ENCODE data around the gene CTCF. TPM values are rescaled to one million over a fixed set of nuclear protein-coding genes. Genes with fewer than 3 reads are reported as not detected.

The CTCF gene
- total and polyA plus RNA-seq, 2 experiments from 2014 or later = 64.5 to 72.3 TPM

- TF ChIP-seq, protein P1, sequence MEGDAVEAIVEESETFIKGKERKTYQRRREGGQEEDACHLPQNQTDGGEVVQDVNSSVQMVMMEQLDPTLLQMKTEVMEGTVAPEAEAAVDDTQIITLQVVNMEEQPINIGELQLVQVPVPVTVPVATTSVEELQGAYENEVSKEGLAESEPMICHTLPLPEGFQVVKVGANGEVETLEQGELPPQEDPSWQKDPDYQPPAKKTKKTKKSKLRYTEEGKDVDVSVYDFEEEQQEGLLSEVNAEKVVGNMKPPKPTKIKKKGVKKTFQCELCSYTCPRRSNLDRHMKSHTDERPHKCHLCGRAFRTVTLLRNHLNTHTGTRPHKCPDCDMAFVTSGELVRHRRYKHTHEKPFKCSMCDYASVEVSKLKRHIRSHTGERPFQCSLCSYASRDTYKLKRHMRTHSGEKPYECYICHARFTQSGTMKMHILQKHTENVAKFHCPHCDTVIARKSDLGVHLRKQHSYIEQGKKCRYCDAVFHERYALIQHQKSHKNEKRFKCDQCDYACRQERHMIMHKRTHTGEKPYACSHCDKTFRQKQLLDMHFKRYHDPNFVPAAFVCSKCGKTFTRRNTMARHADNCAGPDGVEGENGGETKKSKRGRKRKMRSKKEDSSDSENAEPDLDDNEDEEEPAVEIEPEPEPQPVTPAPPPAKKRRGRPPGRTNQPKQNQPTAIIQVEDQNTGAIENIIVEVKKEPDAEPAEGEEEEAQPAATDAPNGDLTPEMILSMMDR (conservative IDR thresholded peaks at IDR 0.05; ENCODE audit: low read depth in 2 of 2) = no peak
- no peak for TF ChIP-seq EZH2phosphoT487 (IDR thresholded peaks at IDR 0.05; ENCODE audit: unreplicated experiment)
- TF ChIP-seq ZNF331 (CRISPR knock-in tag; IDR thresholded peaks at IDR 0.05; ENCODE audit: low read depth) = no peak
These were observed 31.4 kb downstream of the CTCF start (continued) for GRCh38 chr16:67593701-67594100.

DNA sequence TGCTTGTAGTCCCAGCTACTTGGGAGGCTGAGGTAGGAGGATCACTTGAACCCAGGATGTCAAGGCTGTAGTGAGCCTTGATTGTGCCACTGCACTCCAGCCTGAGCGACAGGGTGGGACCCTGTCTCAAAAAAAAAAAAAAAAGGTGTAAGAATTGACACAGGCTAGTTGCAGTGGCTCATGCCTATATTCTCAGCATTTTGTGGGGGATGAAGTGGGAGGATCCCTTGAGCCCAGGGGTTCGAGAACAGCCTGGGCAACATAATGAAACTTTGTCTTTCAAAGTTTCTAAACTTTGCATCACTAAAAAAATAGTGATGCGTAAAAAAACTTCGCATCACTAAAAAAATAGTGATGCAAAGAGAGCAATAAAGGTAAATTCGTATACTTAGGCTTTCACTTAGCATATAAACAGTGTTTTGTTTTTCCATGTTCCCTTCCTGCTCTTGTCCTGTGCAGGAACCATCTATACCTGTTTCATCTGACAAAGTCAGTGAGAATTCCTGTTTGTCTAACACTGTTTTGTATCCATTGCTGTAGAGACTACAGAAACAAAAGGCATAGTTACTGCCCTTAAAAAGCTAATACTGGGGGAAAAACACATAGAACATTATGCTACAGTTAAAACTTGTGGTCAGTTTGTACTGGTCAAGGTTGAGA, 32.1 kb downstream of the CTCF start:
- H3K27me3 ChIP-seq (ENCODE audit: insufficient read depth) = no peaks in the 10 kb centered on the region
- peak overlapping the region; percentile 91 for H3K27ac ChIP-seq (ENCODE audit: low read depth)
- peak; percentile 25 for DNase-seq (ENCODE audit: low spot score)
- Mint-ChIP-seq H3K4me3 (peak overlapping the region; percentile 59), H3K9me3 (no peaks in the 10 kb centered on the region), H3K27me3 (ENCODE audit: insufficient read depth, low read depth, poor library complexity) (peaks cover 5% of the 10 kb centered on the region), H3K4me1 (peaks cover 51% of the 10 kb centered on the region), H3K27ac (peak overlapping the region; percentile 84), H3K36me3 (ENCODE audit: low read depth) (peaks cover 16% of the 10 kb centered on the region; the same call in 2 of the 3 replicates)
- peak; percentile 32; the same call in 1 of the 2 replicates for TF ChIP-seq CREB1 (CRISPR knock-in tag; IDR thresholded peaks at IDR 0.05; ENCODE audit: low read depth)
- TF ChIP-seq NANOG (IDR thresholded peaks at IDR 0.05; ENCODE audit: borderline replicate concordance) = peak; percentile 76; the same call in 1 of the 2 replicates
- TF ChIP-seq POLR2AphosphoS5 (IDR thresholded peaks at IDR 0.05; ENCODE audit: low read depth) = no peak
- H3K79me2 ChIP-seq (replicated peaks; ENCODE audit: insufficient read depth) = peaks cover 62% of the 10 kb centered on the region
- peak overlapping the region; percentile 70 for H3K4me2 ChIP-seq
- peak; percentile 59 for ATAC-seq
- peak overlapping the region; percentile 48; the same call in 1 of the 2 replicates for H3K4me3 ChIP-seq
- H4K20me1 ChIP-seq (replicated peaks; ENCODE audit: insufficient read depth) = no peaks in the 10 kb centered on the region
- peaks cover 67% of the 10 kb centered on the region for H3K4me1 ChIP-seq (ENCODE audit: insufficient read depth)
- H3F3A ChIP-seq (replicated peaks; ENCODE audit: low read depth) = peaks cover 15% of the 10 kb centered on the region
- no peaks in the 10 kb centered on the region for H3K36me3 ChIP-seq (ENCODE audit: insufficient read depth)
- H2AFZ ChIP-seq = no peak overlapping the region
- no peaks in the 10 kb centered on the region for H3K9me2 ChIP-seq (ENCODE audit: insufficient read depth)

GRCh38 chr16:67594956-67595355, 32.6 kb downstream of the CTCF start:
- H3K9me2 ChIP-seq (ENCODE audit: insufficient read depth) = no peaks in the 10 kb centered on the region
- DNase-seq (ENCODE audit: low spot score) (peak; percentile 56), ATAC-seq (peak; percentile 49)
- H3K4me1 ChIP-seq (ENCODE audit: insufficient read depth) = peaks cover 67% of the 10 kb centered on the region
- peaks cover 12% of the 10 kb centered on the region for H3K36me3 Mint-ChIP-seq (ENCODE audit: low read depth)
- no peaks in the 10 kb centered on the region for H3K27me3 ChIP-seq (ENCODE audit: insufficient read depth)
- H3K27ac Mint-ChIP-seq = peak overlapping the region; percentile 80
- H3K36me3 ChIP-seq (ENCODE audit: insufficient read depth) = no peaks in the 10 kb centered on the region; the same call in 1 of the 2 replicates
- H3K9me3 Mint-ChIP-seq = no peaks in the 10 kb centered on the region
- peaks cover 5% of the 10 kb centered on the region for H3K27me3 Mint-ChIP-seq (ENCODE audit: insufficient read depth, low read depth, poor library complexity)
- peaks cover 15% of the 10 kb centered on the region for H3F3A ChIP-seq (replicated peaks; ENCODE audit: low read depth)
- no peaks in the 10 kb centered on the region for H4K20me1 ChIP-seq (replicated peaks; ENCODE audit: insufficient read depth)
- H3K4me2 ChIP-seq = peak overlapping the region; percentile 70
- H2AFZ ChIP-seq = no peak overlapping the region
- peaks cover 55% of the 10 kb centered on the region for H3K4me1 Mint-ChIP-seq
- H3K4me3 ChIP-seq = peak overlapping the region; percentile 48; the same call in 1 of the 2 replicates
- peaks cover 68% of the 10 kb centered on the region for H3K79me2 ChIP-seq (replicated peaks; ENCODE audit: insufficient read depth)
- H3K4me3 Mint-ChIP-seq = peak overlapping the region; percentile 29
- H3K27ac ChIP-seq (ENCODE audit: low read depth) = peak overlapping the region; percentile 91
- TF ChIP-seq, protein P2, sequence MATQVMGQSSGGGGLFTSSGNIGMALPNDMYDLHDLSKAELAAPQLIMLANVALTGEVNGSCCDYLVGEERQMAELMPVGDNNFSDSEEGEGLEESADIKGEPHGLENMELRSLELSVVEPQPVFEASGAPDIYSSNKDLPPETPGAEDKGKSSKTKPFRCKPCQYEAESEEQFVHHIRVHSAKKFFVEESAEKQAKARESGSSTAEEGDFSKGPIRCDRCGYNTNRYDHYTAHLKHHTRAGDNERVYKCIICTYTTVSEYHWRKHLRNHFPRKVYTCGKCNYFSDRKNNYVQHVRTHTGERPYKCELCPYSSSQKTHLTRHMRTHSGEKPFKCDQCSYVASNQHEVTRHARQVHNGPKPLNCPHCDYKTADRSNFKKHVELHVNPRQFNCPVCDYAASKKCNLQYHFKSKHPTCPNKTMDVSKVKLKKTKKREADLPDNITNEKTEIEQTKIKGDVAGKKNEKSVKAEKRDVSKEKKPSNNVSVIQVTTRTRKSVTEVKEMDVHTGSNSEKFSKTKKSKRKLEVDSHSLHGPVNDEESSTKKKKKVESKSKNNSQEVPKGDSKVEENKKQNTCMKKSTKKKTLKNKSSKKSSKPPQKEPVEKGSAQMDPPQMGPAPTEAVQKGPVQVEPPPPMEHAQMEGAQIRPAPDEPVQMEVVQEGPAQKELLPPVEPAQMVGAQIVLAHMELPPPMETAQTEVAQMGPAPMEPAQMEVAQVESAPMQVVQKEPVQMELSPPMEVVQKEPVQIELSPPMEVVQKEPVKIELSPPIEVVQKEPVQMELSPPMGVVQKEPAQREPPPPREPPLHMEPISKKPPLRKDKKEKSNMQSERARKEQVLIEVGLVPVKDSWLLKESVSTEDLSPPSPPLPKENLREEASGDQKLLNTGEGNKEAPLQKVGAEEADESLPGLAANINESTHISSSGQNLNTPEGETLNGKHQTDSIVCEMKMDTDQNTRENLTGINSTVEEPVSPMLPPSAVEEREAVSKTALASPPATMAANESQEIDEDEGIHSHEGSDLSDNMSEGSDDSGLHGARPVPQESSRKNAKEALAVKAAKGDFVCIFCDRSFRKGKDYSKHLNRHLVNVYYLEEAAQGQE (IDR thresholded peaks at IDR 0.05; ENCODE audit: unreplicated experiment) = no peak
- TF ChIP-seq ETS1 (IDR thresholded peaks at IDR 0.05) = no peak
- TF ChIP-seq EZH2phosphoT487 (IDR thresholded peaks at IDR 0.05; ENCODE audit: unreplicated experiment) = no peak
- no peak for TF ChIP-seq ZNF114 (CRISPR knock-in tag; IDR thresholded peaks at IDR 0.05)
- TF ChIP-seq EZH2 (IDR thresholded peaks at IDR 0.05; ENCODE audit: low read depth, unreplicated experiment) = no peak
- no peak for TF ChIP-seq NANOG (IDR thresholded peaks at IDR 0.05; ENCODE audit: borderline replicate concordance)
- no peak for TF ChIP-seq ZNF331 (CRISPR knock-in tag; IDR thresholded peaks at IDR 0.05; ENCODE audit: low read depth)
- TF ChIP-seq JUNB (IDR thresholded peaks at IDR 0.05; ENCODE audit: unreplicated experiment) = no peak
